GM08714 (cell line): ENCODE data around the gene BLVRA.
"Not testable (repeated sequence)": the region's sequence is repeated elsewhere in the genome, so short reads cannot be mapped to it uniquely, and the experiment has no call there.

Experiments used
- H3K4me3 ChIP-seq: fragments of 200-500 bp; sonication (Bioruptor generic); 2 replicates; pipeline ENCODE4 v1.5.1; 2014; ENCODE audit warnings: mild to moderate bottlenecking, low read length, inconsistent platforms
- ZNF274 ChIP-seq: IDR thresholded peaks from 2 replicates; pipeline ENCODE4 v1.6.1; 2012; ENCODE audit warnings: mild to moderate bottlenecking, low read depth, low read length

Gene BLVRA

GRCh38 chr7:43758029-43758821, at the start of gene BLVRA:
TSS of gene BLVRA (plus strand) at chr7:43758680. CDS start at chr7:43771159, 12,479 bp downstream.
- H3K4me3 ChIP-seq: peak within 1 kb of the TSS; percentile 97
- no peak for TF ChIP-seq ZNF274

GRCh38 chr7:43711503-43711902, 47.0 kb upstream of the BLVRA start:
- H3K4me3 ChIP-seq: no peak overlapping the region
- TF ChIP-seq ZNF274: no peak

GRCh38 chr7:43715966-43716365, 42.5 kb upstream of the BLVRA start:
- H3K4me3 ChIP-seq: not testable (repeated sequence)

GRCh38 chr7:43716598-43716997, 41.9 kb upstream of the BLVRA start:
- no peak for TF ChIP-seq ZNF274

GRCh38 chr7:43721193-43721806, 37.2 kb upstream of the BLVRA start:
- TF ChIP-seq ZNF274: no peak

More at GRCh38 chr7:43716598-43716997, 41.9 kb upstream of the BLVRA start:
- no peak overlapping the region for H3K4me3 ChIP-seq

GRCh38 chr7:43723007-43723341, 35.5 kb upstream of the BLVRA start:
- TF ChIP-seq ZNF274: no peak
- no peak overlapping the region for H3K4me3 ChIP-seq

More at GRCh38 chr7:43721193-43721806, 37.2 kb upstream of the BLVRA start:
- H3K4me3 ChIP-seq: no peak overlapping the region

- no peak overlapping the region for H3K4me3 ChIP-seq
- no peak for TF ChIP-seq ZNF274
Observed at GRCh38 chr7:43725251-43725650, 33.2 kb upstream of the BLVRA start.

- TF ChIP-seq ZNF274: no peak
Observed at GRCh38 chr7:43726466-43726865, 32.0 kb upstream of the BLVRA start.

GRCh38 chr7:43727003-43727402, 31.5 kb upstream of the BLVRA start:
- TF ChIP-seq ZNF274: no peak
- no peak overlapping the region; the same call in 1 of the 2 replicates for H3K4me3 ChIP-seq

More at GRCh38 chr7:43726466-43726865, 32.0 kb upstream of the BLVRA start:
- no peak overlapping the region for H3K4me3 ChIP-seq

GRCh38 chr7:43727494-43727893, 31.0 kb upstream of the BLVRA start:
- peak overlapping the region; percentile 22 for H3K4me3 ChIP-seq
- TF ChIP-seq ZNF274: no peak

- no peak for TF ChIP-seq ZNF274
- peak within 1 kb of the TSS; percentile 72 for H3K4me3 ChIP-seq
Observed at GRCh38 chr7:43729214-43729923, 29.1 kb upstream of the BLVRA start, which contains the start of gene COA1. TSS of gene COA1 (minus strand) at chr7:43729523. CDS start at chr7:43648614, 80,909 bp downstream.

- TF ChIP-seq ZNF274: no peak
- H3K4me3 ChIP-seq: peak overlapping the region; percentile 72
Observed at GRCh38 chr7:43729924-43730248, 28.6 kb upstream of the BLVRA start.

GRCh38 chr7:43731494-43731893, 27.0 kb upstream of the BLVRA start:
- H3K4me3 ChIP-seq: not testable (repeated sequence)

GRCh38 chr7:43734575-43735332, 23.7 kb upstream of the BLVRA start:
- H3K4me3 ChIP-seq: not testable (repeated sequence)

GRCh38 chr7:43735403-43735801, 23.1 kb upstream of the BLVRA start:
- TF ChIP-seq ZNF274: no peak
- H3K4me3 ChIP-seq: no peak overlapping the region
